ENCODE measurements around the gene RRP1B. TPM values are rescaled to one million over a fixed set of nuclear protein-coding genes. Genes with fewer than 3 reads are reported as not detected.

Gene RRP1B
- total and polyA plus RNA-seq, 2 of the 13 experiments (the other 11 are each of a cell fraction or from before 2014, with no cell fraction given): 16.3 to 46.2 TPM

DNA sequence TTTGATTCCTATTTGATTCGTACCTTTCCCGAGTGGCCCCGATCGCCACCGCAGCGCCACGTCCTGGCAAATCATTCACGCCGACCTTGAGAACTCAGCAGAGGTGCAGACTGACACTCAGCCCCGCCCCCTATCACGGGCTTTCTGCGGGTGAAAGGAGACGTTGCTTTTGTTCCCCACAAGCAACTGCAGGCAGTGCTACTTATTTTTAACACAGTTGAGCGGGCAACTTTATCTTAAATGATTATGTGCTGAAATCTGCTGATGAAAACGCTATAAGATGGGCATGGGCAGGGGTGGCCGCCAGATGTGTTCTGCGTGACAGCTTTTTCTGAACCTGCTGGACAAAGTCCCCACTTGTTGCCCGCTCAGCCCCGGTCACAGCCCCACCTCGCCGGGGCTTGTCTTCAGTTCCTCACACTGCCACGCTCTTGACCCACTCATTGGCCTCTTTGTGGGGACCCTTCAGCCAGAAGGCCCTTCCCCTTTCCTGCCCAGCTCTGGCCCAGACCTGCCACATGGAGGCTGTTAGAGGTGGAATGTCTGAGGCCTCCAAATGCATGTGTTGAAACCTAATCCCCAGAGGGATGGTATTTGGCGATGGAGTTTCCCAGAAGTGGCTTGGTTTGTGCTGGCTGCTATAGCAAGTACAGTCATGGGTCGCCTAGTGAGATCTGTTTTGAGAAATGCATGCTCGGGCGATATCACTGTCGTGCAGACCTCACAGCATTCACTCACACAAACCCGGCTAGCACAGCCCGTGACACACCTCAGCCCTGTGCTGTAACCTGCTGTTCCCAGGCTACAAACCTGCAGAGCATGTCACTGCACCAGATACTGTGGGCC, 43.9 kb downstream of the RRP1B start (continued):
- TF ChIP-seq CC2D1A (CRISPR knock-in tag; IDR thresholded peaks at IDR 0.05) (no peak), ZNF562 (CRISPR knock-in tag; IDR thresholded peaks at IDR 0.05; ENCODE audit: borderline replicate concordance) (no peak), ZNF292 (CRISPR knock-in tag; IDR thresholded peaks at IDR 0.05; ENCODE audit: borderline replicate concordance, low read depth) (peak; percentile 49; the same call in 1 of the 2 replicates), MXD1 (CRISPR knock-in tag; IDR thresholded peaks at IDR 0.05) (no peak), GATAD2A (CRISPR knock-in tag; IDR thresholded peaks at IDR 0.05) (peak; percentile 54), ZBTB42 (CRISPR knock-in tag; IDR thresholded peaks at IDR 0.05) (peak; percentile 74; the same call in 1 of the 2 replicates), U2AF1 (optimal IDR thresholded peaks at IDR 0.05; ENCODE audit: low read depth, low read length) (no peak), ZNF382 (CRISPR knock-in tag; IDR thresholded peaks at IDR 0.05; ENCODE audit: borderline replicate concordance) (no peak), KMT2B (CRISPR knock-in tag; IDR thresholded peaks at IDR 0.05) (no peak), MTA3 (CRISPR knock-in tag; IDR thresholded peaks at IDR 0.05) (no peak), ZNF3 (CRISPR knock-in tag; IDR thresholded peaks at IDR 0.05) (no peak), ZFAT (CRISPR knock-in tag; conservative IDR thresholded peaks at IDR 0.05) (no peak), SIX1 (CRISPR knock-in tag; IDR thresholded peaks at IDR 0.05; ENCODE audit: borderline replicate concordance) (peak; percentile 78; the same call in 1 of the 2 replicates)
- TF ChIP-seq, protein P1, sequence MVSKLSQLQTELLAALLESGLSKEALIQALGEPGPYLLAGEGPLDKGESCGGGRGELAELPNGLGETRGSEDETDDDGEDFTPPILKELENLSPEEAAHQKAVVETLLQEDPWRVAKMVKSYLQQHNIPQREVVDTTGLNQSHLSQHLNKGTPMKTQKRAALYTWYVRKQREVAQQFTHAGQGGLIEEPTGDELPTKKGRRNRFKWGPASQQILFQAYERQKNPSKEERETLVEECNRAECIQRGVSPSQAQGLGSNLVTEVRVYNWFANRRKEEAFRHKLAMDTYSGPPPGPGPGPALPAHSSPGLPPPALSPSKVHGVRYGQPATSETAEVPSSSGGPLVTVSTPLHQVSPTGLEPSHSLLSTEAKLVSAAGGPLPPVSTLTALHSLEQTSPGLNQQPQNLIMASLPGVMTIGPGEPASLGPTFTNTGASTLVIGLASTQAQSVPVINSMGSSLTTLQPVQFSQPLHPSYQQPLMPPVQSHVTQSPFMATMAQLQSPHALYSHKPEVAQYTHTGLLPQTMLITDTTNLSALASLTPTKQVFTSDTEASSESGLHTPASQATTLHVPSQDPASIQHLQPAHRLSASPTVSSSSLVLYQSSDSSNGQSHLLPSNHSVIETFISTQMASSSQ (IDR thresholded peaks at IDR 0.05; ENCODE audit: low read depth): no peak
- TF ChIP-seq, protein P1 (CRISPR knock-in tag; IDR thresholded peaks at IDR 0.05; ENCODE audit: borderline replicate concordance): no peak
- TF ChIP-seq, protein P2, sequence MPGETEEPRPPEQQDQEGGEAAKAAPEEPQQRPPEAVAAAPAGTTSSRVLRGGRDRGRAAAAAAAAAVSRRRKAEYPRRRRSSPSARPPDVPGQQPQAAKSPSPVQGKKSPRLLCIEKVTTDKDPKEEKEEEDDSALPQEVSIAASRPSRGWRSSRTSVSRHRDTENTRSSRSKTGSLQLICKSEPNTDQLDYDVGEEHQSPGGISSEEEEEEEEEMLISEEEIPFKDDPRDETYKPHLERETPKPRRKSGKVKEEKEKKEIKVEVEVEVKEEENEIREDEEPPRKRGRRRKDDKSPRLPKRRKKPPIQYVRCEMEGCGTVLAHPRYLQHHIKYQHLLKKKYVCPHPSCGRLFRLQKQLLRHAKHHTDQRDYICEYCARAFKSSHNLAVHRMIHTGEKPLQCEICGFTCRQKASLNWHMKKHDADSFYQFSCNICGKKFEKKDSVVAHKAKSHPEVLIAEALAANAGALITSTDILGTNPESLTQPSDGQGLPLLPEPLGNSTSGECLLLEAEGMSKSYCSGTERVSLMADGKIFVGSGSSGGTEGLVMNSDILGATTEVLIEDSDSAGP (CRISPR knock-in tag; IDR thresholded peaks at IDR 0.05; ENCODE audit: borderline replicate concordance): peak; percentile 74; the same call in 1 of the 2 replicates
- TF ChIP-seq, protein P3, sequence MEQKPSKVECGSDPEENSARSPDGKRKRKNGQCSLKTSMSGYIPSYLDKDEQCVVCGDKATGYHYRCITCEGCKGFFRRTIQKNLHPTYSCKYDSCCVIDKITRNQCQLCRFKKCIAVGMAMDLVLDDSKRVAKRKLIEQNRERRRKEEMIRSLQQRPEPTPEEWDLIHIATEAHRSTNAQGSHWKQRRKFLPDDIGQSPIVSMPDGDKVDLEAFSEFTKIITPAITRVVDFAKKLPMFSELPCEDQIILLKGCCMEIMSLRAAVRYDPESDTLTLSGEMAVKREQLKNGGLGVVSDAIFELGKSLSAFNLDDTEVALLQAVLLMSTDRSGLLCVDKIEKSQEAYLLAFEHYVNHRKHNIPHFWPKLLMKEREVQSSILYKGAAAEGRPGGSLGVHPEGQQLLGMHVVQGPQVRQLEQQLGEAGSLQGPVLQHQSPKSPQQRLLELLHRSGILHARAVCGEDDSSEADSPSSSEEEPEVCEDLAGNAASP (CRISPR knock-in tag; IDR thresholded peaks at IDR 0.05; ENCODE audit: borderline replicate concordance): no peak
- TF ChIP-seq, protein P4, sequence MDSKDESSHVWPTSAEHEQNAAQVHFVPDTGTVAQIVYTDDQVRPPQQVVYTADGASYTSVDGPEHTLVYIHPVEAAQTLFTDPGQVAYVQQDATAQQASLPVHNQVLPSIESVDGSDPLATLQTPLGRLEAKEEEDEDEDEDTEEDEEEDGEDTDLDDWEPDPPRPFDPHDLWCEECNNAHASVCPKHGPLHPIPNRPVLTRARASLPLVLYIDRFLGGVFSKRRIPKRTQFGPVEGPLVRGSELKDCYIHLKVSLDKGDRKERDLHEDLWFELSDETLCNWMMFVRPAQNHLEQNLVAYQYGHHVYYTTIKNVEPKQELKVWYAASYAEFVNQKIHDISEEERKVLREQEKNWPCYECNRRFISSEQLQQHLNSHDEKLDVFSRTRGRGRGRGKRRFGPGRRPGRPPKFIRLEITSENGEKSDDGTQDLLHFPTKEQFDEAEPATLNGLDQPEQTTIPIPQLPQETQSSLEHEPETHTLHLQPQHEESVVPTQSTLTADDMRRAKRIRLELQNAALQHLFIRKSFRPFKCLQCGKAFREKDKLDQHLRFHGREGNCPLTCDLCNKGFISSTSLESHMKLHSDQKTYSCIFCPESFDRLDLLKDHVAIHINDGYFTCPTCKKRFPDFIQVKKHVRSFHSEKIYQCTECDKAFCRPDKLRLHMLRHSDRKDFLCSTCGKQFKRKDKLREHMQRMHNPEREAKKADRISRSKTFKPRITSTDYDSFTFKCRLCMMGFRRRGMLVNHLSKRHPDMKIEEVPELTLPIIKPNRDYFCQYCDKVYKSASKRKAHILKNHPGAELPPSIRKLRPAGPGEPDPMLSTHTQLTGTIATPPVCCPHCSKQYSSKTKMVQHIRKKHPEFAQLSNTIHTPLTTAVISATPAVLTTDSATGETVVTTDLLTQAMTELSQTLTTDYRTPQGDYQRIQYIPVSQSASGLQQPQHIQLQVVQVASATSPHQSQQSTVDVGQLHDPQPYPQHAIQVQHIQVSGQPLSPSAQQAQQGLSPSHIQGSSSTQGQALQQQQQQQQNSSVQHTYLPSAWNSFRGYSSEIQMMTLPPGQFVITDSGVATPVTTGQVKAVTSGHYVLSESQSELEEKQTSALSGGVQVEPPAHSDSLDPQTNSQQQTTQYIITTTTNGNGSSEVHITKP (CRISPR knock-in tag; IDR thresholded peaks at IDR 0.05; ENCODE audit: low read depth): no peak
